GM10266 (cell line): ENCODE data around the gene RTL1.

ENCODE experiments used
- DNase-seq: peaks from one replicate; pipeline ENCODE4 v3.0.0; 2012; ENCODE audit errors: extremely low spot score
- TF ChIP-seq, protein P1 (sequence below): IDR thresholded peaks from 2 replicates; pipeline ENCODE4 v1.5.1; 2012; ENCODE audit warnings: mild to moderate bottlenecking, low read depth; ENCODE audit not compliant: control insufficient read depth, insufficient read depth; ENCODE audit errors: missing control alignments

Gene RTL1

DNA sequence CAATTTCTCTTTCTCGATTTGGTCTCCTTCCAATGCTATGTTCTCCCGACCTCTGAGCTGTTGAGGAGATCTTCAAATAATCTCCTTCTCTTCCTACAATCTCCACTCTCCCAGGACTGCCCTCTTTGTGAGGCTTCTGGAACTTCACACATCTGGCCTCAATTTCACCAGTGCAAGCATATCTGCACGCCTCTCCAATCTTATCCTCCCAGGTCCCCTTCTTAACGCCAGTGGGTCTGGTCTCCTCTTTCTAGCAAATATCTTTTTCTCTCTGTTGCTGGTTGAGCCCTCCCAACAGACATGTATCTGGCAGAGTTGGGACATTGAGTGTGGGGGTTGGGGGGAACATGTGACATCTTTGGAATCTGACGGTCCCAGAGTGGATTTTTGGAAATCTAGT is 17.9 kb downstream of the RTL1 start:
- TF ChIP-seq, protein P1, sequence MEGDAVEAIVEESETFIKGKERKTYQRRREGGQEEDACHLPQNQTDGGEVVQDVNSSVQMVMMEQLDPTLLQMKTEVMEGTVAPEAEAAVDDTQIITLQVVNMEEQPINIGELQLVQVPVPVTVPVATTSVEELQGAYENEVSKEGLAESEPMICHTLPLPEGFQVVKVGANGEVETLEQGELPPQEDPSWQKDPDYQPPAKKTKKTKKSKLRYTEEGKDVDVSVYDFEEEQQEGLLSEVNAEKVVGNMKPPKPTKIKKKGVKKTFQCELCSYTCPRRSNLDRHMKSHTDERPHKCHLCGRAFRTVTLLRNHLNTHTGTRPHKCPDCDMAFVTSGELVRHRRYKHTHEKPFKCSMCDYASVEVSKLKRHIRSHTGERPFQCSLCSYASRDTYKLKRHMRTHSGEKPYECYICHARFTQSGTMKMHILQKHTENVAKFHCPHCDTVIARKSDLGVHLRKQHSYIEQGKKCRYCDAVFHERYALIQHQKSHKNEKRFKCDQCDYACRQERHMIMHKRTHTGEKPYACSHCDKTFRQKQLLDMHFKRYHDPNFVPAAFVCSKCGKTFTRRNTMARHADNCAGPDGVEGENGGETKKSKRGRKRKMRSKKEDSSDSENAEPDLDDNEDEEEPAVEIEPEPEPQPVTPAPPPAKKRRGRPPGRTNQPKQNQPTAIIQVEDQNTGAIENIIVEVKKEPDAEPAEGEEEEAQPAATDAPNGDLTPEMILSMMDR, result no peak
- DNase-seq, result no peak

DNA sequence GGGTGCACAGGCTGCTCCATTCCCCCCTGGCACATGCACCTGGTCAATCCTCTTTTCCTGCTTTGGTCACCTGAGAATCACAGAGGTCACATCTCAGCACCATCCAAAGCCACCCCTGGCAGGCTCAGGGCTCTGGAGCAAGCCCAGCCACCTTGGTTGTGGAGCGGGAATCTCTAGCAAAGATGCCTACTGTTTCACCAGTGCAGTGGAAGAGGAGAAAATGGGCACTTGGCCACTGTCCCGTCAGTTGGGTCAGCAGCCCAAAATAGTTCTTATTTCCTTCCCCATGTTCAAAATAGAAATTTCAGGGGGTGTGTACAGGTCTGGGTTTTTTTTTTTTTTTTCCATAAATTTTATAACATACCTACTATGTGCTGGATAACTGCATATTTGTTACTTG is 18.3 kb downstream of the RTL1 start:
- no peak for DNase-seq
- TF ChIP-seq, protein P1, result no peak

DNA sequence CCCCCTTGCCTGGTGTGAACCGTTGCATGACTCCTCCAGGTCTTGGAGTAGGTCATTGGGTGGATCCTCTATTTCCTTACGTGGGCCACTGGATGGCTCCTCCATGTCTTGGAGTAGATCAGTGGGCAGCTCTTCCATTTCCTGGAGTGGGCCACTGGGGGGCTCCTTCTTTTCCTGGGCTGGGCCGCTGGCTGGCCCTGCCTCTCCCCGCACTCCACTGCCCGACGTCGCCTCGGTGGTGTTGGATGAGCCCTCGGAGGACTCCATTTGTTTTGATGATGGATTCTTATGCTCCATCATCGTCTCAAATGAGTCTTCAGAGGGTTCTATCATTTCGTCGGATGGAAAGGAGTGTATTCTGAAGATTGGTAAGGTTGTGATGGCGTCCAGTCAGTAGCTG is 19.1 kb downstream of the RTL1 start:
- TF ChIP-seq, protein P1, result no peak
- no peak for DNase-seq

DNA sequence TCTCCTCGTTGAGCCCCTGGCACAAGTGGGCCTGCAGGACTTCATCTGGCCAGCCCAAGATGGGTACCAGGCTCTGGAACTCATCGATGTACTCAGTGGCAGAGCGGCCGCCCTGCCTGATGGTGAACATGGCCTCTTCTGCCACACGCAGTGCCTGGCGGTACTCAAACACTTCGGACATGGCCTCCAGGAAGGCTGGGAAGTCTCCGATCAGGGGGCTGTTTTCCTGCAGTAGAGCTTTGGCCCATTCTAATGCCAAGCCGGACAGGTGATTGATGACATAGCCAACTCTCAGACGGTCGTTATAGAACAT is 19.8 kb downstream of the RTL1 start:
- no peak for DNase-seq
- TF ChIP-seq, protein P1, result no peak

DNA sequence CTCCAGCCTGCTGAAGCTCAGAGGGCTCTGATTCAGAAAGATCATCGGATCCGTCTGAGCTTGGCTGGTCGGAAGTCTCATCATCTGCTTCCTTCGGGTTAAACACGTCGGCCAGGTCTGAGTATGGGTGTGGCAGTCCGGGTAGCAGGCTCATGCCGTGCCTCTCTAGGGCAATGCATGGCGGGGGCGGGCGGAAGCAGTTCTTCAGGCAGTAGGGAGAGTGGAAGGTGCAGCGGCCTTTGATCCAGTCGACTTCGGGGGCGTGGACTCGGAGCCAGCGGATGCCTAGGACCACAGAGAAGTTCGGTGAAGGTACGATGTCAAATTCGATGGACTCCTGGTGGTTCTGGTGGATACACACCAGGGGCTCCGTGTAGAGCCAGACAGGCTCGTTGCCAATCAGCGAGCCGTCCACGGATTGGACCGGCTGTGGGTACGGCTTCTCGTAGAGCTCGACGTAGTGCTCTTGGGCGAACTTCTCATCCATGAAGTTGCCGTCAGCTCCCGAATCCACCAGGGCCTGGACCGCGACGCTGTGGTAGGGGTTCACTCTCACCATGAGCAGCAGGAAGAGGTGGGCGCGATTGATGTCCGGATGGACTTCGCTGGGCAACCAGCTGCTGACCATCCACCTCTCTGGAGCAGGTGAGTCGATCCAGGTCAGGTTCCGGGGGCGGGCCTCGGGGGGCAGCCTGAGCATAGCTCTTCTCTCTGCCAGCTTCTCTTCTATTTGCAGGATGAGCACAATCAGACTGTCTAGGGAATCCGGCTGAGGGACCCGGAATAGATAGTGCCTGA is 20.3 kb downstream of the RTL1 start:
- TF ChIP-seq, protein P1, result no peak
- no peak for DNase-seq

DNA sequence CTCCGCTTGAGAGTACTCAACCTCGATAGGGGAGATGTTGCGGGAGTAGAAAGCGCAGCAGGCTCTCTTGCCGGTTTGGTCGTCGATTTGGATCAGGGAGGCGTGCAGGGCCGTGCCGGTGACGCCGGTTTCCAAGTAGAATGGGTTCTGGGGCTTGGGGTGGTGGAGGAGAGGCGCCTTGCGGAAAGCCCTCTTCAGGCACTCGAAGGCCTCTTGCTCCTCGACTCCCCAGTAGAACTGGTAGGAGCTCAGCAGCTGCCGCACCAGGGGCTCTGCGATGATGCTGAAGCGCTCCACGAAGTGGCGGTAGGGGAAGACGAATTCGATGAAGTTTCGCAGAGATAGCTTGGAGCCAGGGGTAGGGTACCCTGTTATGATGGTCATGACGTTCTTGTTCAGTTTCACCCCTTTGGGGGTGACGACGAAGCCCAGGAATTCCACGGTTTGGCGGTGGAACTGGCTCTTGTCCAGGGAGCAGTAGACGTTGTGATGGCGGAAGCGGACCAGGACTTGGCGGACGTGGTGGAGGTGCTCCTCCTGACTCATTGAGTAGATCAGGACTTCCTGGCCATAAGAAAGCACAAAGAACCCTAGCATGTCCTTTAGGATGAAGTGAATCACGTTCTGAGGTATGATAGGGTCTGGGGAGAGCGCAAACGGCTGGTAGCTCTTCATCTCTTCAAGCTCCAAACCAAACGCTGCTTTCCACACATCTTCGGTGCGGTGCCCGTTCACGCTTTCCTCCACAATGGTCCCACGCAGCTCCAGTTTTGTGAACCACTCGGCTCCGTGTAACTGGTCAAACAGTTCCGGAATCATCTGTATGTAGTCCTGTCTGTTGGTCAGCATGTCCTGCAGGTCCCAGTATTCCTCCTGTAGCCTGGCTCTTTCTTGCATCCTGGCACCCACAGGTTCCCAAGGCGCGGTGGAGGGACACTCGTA is 21.2 kb downstream of the RTL1 start:
- TF ChIP-seq, protein P1, result no peak
- DNase-seq, result no peak
